Activated CD4-positive, alpha-beta T cell treated with anti-CD3 and anti-CD28 coated beads, Interleukin-2, amount 50 U/mL, for 48 hours (primary cell): ENCODE measurements around the gene BAZ1A.

ENCODE experiments used
- DNase-seq, 2 experiments: peaks; one replicate each; pipeline ENCODE4 v3.0.0-alpha.2; 2020

Gene BAZ1A

GRCh38 chr14:34718750-34719304 is 156.3 kb downstream of the BAZ1A start:
- no peak for DNase-seq

- no peak for DNase-seq
These were observed 159.9 kb downstream of the BAZ1A start for GRCh38 chr14:34715127-34715863.

- peak; percentile 66 to 73 for DNase-seq
These were observed 160.6 kb downstream of the BAZ1A start, which contains the start of gene CFL2 for GRCh38 chr14:34714320-34715126. CFL2 (minus strand) TSS chr14:34714593; CDS start chr14:34714540, 53 bp downstream.

GRCh38 chr14:34713681-34714319 is 161.4 kb downstream of the BAZ1A start:
- peak; percentile 43 to 58 for DNase-seq

GRCh38 chr14:34713122-34713680 is 162.0 kb downstream of the BAZ1A start:
- no peak for DNase-seq

GRCh38 chr14:34711796-34712712 is 163.1 kb downstream of the BAZ1A start:
- no peak for DNase-seq

GRCh38 chr14:34711169-34711568 is 164.0 kb downstream of the BAZ1A start:
- DNase-seq, result no peak

GRCh38 chr14:34710744-34711143 is 164.4 kb downstream of the BAZ1A start:
- DNase-seq, result no peak

- no peak for DNase-seq
These were observed 165.2 kb downstream of the BAZ1A start for GRCh38 chr14:34710006-34710405.

GRCh38 chr14:34707722-34708121 is 167.4 kb downstream of the BAZ1A start:
- no peak for DNase-seq
